DND-41 (cell line): ENCODE results near the gene KSR1.

Source experiments
- ATAC-seq: fragments of 200-7000 bp; cut with Tn5 transposase; 3 replicates; pipeline ENCODE4 v1.9.1; 2021; ENCODE audit warnings: low read depth; ENCODE audit not compliant: insufficient read depth
- DNase-seq: peaks from one replicate; pipeline ENCODE4 v3.0.0-alpha.2; 2020
- H2AFZ ChIP-seq: 2 replicates; pipeline ENCODE4 v1.6.0; 2012; ENCODE audit warnings: low read depth, low read length
- H3K27ac ChIP-seq: 2 replicates; pipeline ENCODE4 v1.5.1; 2012; ENCODE audit warnings: low read length, inconsistent platforms
- H3K27me3 ChIP-seq: fragments of 200-600 bp; sonication (generic); 2 replicates; pipeline ENCODE4 v1.6.0; 2012; ENCODE audit warnings: low read length, mild to moderate bottlenecking, inconsistent platforms; ENCODE audit not compliant: insufficient read depth, poor library complexity
- H3K36me3 ChIP-seq: 2 replicates; pipeline ENCODE4 v1.5.1; 2012; ENCODE audit warnings: low read length, inconsistent platforms; ENCODE audit not compliant: insufficient read depth
- H3K4me1 ChIP-seq: 2 replicates; pipeline ENCODE4 v1.5.1; 2012; ENCODE audit warnings: mild to moderate bottlenecking, low read length; ENCODE audit not compliant: insufficient read depth
- H3K4me2 ChIP-seq: 2 replicates; pipeline ENCODE4 v1.6.0; 2012; ENCODE audit warnings: mild to moderate bottlenecking, moderate library complexity, low read length, inconsistent platforms; ENCODE audit not compliant: insufficient read depth
- H3K4me3 ChIP-seq, 2 experiments: fragments of 200-600 bp in 1 of 2; shearing (Covaris generic) in 1 of 2; 2 replicates each; pipeline ENCODE4 v1.5.1; 2012 to 2016; ENCODE audit warnings: inconsistent platforms in 2 of 2, low read length in 2 of 2, mild to moderate bottlenecking in 2 of 2, low read depth in 1 of 2, moderate library complexity in 1 of 2
- H3K79me2 ChIP-seq: 2 replicates; pipeline ENCODE4 v1.6.0; 2012; ENCODE audit warnings: low read length, inconsistent platforms; ENCODE audit not compliant: insufficient read depth
- H3K9ac ChIP-seq: 2 replicates; pipeline ENCODE4 v1.6.0; 2012; ENCODE audit warnings: low read depth, mild to moderate bottlenecking, inconsistent platforms, low read length, moderate library complexity
- H3K9me3 ChIP-seq: 2 replicates; pipeline ENCODE4 v1.5.1; 2012; ENCODE audit warnings: low read length, moderate library complexity, mild to moderate bottlenecking, inconsistent platforms; ENCODE audit not compliant: insufficient read depth, severe bottlenecking
- H4K20me1 ChIP-seq: 2 replicates; pipeline ENCODE4 v1.6.0; 2012; ENCODE audit warnings: low read length; ENCODE audit not compliant: insufficient read depth
- EZH2 ChIP-seq: IDR thresholded peaks from 3 replicates; pipeline ENCODE4 v1.6.1; 2012; ENCODE audit warnings: borderline replicate concordance, low read depth, mild to moderate bottlenecking, moderate library complexity, low read length, inconsistent platforms; ENCODE audit not compliant: severe bottlenecking
- TF ChIP-seq, protein P1 (sequence below): IDR thresholded peaks from 2 replicates; pipeline ENCODE4 v1.5.1; 2012; ENCODE audit warnings: borderline replicate concordance, low read length, moderate library complexity, mild to moderate bottlenecking; ENCODE audit not compliant: poor library complexity, severe bottlenecking; ENCODE audit errors: extremely low read depth

Gene KSR1

DNA sequence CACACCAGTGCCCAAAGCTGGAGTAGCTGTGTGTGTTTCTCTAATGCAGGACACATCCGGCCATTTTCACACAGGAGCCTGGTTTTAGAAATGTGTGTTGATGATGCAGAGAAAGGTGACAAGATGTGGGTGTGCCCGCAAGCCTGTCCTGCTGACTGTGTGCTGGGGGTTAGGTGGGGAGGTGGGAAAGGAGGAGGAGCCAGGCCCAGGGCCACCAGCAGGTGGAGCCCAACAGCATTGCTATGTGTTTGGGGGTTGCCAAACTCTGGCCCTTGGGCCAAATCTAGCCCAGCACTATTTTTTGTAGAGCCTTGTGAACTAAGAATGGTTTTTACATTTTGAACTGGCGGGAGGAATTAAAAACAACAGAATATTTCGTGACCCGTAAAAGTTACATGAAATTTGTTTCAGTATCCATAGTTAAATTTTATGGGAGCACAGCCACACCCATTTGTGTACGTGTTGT lies 113.0 kb downstream of the KSR1 start:
- H3K4me3 ChIP-seq = no peak overlapping the region
- peak; percentile 62; the same call in 2 of the 3 replicates for ATAC-seq
- H3K9ac ChIP-seq = no peak overlapping the region
- no peak overlapping the region for H3K4me2 ChIP-seq
- no peak overlapping the region for H2AFZ ChIP-seq
- no peaks in the 10 kb centered on the region for H3K27me3 ChIP-seq
- H4K20me1 ChIP-seq = no peaks in the 10 kb centered on the region; the same call in 1 of the 2 replicates
- peak; percentile 15 for DNase-seq
- TF ChIP-seq, protein P1, sequence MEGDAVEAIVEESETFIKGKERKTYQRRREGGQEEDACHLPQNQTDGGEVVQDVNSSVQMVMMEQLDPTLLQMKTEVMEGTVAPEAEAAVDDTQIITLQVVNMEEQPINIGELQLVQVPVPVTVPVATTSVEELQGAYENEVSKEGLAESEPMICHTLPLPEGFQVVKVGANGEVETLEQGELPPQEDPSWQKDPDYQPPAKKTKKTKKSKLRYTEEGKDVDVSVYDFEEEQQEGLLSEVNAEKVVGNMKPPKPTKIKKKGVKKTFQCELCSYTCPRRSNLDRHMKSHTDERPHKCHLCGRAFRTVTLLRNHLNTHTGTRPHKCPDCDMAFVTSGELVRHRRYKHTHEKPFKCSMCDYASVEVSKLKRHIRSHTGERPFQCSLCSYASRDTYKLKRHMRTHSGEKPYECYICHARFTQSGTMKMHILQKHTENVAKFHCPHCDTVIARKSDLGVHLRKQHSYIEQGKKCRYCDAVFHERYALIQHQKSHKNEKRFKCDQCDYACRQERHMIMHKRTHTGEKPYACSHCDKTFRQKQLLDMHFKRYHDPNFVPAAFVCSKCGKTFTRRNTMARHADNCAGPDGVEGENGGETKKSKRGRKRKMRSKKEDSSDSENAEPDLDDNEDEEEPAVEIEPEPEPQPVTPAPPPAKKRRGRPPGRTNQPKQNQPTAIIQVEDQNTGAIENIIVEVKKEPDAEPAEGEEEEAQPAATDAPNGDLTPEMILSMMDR = peak; percentile 61
- TF ChIP-seq EZH2 = no peak
- H3K27ac ChIP-seq = no peak overlapping the region
- no peaks in the 10 kb centered on the region for H3K79me2 ChIP-seq
- H3K36me3 ChIP-seq = no peaks in the 10 kb centered on the region
- no peaks in the 10 kb centered on the region for H3K9me3 ChIP-seq
- no peaks in the 10 kb centered on the region for H3K4me1 ChIP-seq

DNA sequence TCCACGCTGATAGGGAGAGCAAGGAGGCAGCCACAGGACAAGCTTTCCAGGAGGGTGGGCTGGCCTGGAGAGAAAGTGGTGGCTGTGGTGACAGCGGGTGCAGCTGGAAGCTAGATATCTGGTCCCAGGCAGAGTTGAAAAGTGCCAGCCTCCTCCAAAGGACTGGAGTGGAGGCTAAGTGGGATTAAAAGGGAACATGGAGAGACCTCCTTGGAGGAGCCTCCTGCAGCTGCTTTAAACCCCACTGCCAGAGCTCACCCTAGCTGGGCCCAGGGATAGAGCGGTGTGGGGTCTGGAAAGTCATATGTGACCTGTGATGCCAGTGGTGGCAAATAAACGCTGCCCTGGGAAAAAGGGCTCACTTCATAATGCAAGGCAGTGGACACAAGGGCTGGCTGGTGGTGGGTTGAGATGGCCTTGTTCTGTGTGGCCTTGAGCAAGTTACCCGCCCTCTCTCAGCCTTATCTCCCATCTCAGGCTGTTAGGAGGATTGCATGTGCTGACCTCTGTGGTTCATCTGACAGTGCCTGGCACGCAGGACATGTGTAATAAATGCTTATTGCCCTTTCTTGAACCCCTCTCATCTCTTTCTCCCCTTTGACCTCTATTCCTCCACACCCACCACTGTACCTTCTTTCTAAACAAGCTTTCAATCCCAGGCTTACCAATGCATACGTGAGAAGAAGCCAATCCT lies 113.8 kb downstream of the KSR1 start:
- Histone ChIP-seq H3K36me3 (no peaks in the 10 kb centered on the region), H2AFZ (no peak overlapping the region), H4K20me1 (no peaks in the 10 kb centered on the region; the same call in 1 of the 2 replicates), H3K4me3 (no peak overlapping the region), H3K9me3 (no peaks in the 10 kb centered on the region), H3K79me2 (no peaks in the 10 kb centered on the region), H3K4me2 (no peak overlapping the region), H3K9ac (no peak overlapping the region), H3K27ac (no peak overlapping the region), H3K4me1 (no peaks in the 10 kb centered on the region), H3K27me3 (no peaks in the 10 kb centered on the region)
- ATAC-seq (no peak), DNase-seq (no peak)
- TF ChIP-seq, protein P1 = no peak
- no peak for TF ChIP-seq EZH2

DNA sequence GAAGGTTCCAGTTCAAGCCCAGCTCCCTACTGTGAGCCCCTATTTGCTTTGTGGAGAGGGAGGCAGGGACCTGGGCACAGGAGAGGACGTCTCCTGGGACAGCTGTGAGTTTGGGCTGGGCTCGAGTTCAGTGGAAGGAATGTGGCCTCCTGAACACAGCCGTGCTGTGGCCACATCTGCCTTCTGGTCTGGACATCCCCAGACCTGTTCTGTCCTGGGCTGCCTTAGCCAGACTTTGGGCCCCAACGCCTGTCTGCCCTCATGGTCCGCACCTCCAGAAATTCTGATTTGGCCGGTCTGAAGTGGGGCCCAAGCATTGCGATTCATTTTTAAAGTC lies 114.3 kb downstream of the KSR1 start:
- Histone ChIP-seq H3K9ac (no peak overlapping the region), H3K9me3 (no peaks in the 10 kb centered on the region), H3K27me3 (no peaks in the 10 kb centered on the region), H3K4me2 (no peak overlapping the region), H3K4me1 (no peaks in the 10 kb centered on the region), H3K36me3 (no peaks in the 10 kb centered on the region), H3K4me3 (no peak overlapping the region), H3K27ac (no peak overlapping the region), H2AFZ (no peak overlapping the region), H3K79me2 (no peaks in the 10 kb centered on the region), H4K20me1 (no peaks in the 10 kb centered on the region; the same call in 1 of the 2 replicates)
- TF ChIP-seq EZH2 = no peak
- TF ChIP-seq, protein P1 = no peak
- DNase-seq (no peak), ATAC-seq (no peak)
